ENCODE measurements around the gene KCTD6. TPM values are rescaled to one million over a fixed set of nuclear protein-coding genes. Genes with fewer than 3 reads are reported as not detected.

KCTD6 gene
- total RNA-seq, 1 donor from 2014 or later: 7.9 TPM

DNA sequence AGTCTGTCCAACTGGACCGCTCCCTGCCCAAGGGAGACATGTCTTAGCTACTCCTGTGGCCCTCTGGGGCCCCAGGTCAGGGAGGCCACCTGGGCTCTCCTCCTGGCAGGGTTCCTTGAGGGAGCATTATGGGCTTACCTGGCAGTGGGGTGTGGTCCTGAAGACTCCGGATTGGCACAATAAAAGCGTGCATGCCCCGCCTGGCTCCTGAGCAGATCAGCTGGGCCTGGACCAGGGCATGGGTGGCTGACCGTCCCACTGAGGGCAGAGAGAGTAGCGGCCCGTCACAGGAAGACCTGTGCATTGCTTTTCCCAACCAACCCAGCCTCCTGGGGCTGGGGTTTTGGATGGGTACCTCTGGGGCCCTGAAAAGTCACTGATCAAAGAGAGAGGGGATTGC, 39.7 kb downstream of the KCTD6 start:
- H3K9ac ChIP-seq (ENCODE audit: low read length): no peak overlapping the region
- peaks cover 18% of the 10 kb centered on the region for H3K4me1 ChIP-seq (ENCODE audit: insufficient read depth, low read length)
- no peaks in the 10 kb centered on the region for H3K9me3 ChIP-seq (ENCODE audit: insufficient read depth, low read depth, low read length)
- Mint-ChIP-seq H3K4me1 (ENCODE audit: low read depth, unreplicated experiment) (peaks cover 25% of the 10 kb centered on the region), H3K36me3 (ENCODE audit: low read depth, unreplicated experiment) (peaks cover 3% of the 10 kb centered on the region), H3K4me3 (ENCODE audit: unreplicated experiment) (no peak overlapping the region), H3K27me3 (ENCODE audit: low read depth, unreplicated experiment) (no peaks in the 10 kb centered on the region), H3K9me3 (ENCODE audit: unreplicated experiment) (no peaks in the 10 kb centered on the region), H3K27ac (ENCODE audit: unreplicated experiment) (no peak overlapping the region)
- no peaks in the 10 kb centered on the region for H4K20me1 ChIP-seq (ENCODE audit: insufficient read depth, low read length)
- DNase-seq (ENCODE audit: low read depth) (no peak), FAIRE-seq (no peak)
- H3K79me2 ChIP-seq (ENCODE audit: insufficient read depth, low read length): no peaks in the 10 kb centered on the region
- TF ChIP-seq EZH2 (IDR thresholded peaks at IDR 0.05; ENCODE audit: insufficient read depth, low read length): no peak
- TF ChIP-seq CTCF (IDR thresholded peaks at IDR 0.05; ENCODE audit: insufficient read depth, low read depth, low read length): no peak
- no peak overlapping the region for H3K4me3 ChIP-seq (ENCODE audit: insufficient read depth, low read depth, low read length)
- no peak overlapping the region for H2AFZ ChIP-seq (ENCODE audit: low read depth, low read length)
- H3K36me3 ChIP-seq (ENCODE audit: insufficient read depth, low read length): no peaks in the 10 kb centered on the region
- H3K27me3 ChIP-seq (ENCODE audit: insufficient read depth, low read length): no peaks in the 10 kb centered on the region
- no peak overlapping the region for H3K27ac ChIP-seq (ENCODE audit: low read depth, low read length)
- no peak overlapping the region for H3K4me2 ChIP-seq (ENCODE audit: low read length)

- Histone ChIP-seq H3K4me3 (ENCODE audit: insufficient read depth, low read depth, low read length) (no peak overlapping the region), H3K9me3 (ENCODE audit: insufficient read depth, low read depth, low read length) (no peaks in the 10 kb centered on the region), H3K79me2 (ENCODE audit: insufficient read depth, low read length) (no peaks in the 10 kb centered on the region), H4K20me1 (ENCODE audit: insufficient read depth, low read length) (no peaks in the 10 kb centered on the region), H3K27ac (ENCODE audit: low read depth, low read length) (no peak overlapping the region), H3K27me3 (ENCODE audit: insufficient read depth, low read length) (no peaks in the 10 kb centered on the region), H2AFZ (ENCODE audit: low read depth, low read length) (no peak overlapping the region), H3K9ac (ENCODE audit: low read length) (no peak overlapping the region), H3K4me1 (ENCODE audit: insufficient read depth, low read length) (peaks cover 14% of the 10 kb centered on the region), H3K4me2 (ENCODE audit: low read length) (no peak overlapping the region), H3K36me3 (ENCODE audit: insufficient read depth, low read length) (no peaks in the 10 kb centered on the region)
- DNase-seq (ENCODE audit: low read depth) (no peak), FAIRE-seq (no peak)
- Mint-ChIP-seq H3K4me3 (ENCODE audit: unreplicated experiment) (no peak overlapping the region), H3K27me3 (ENCODE audit: low read depth, unreplicated experiment) (no peaks in the 10 kb centered on the region), H3K9me3 (ENCODE audit: unreplicated experiment) (no peaks in the 10 kb centered on the region), H3K36me3 (ENCODE audit: low read depth, unreplicated experiment) (peaks cover 3% of the 10 kb centered on the region), H3K4me1 (ENCODE audit: low read depth, unreplicated experiment) (peaks cover 22% of the 10 kb centered on the region), H3K27ac (ENCODE audit: unreplicated experiment) (no peak overlapping the region)
- TF ChIP-seq CTCF (IDR thresholded peaks at IDR 0.05; ENCODE audit: insufficient read depth, low read depth, low read length) (peak; percentile 24), EZH2 (IDR thresholded peaks at IDR 0.05; ENCODE audit: insufficient read depth, low read length) (no peak)
Observed at GRCh38 chr3:58531956-58532355, 40.1 kb downstream of the KCTD6 start.

- peak overlapping the region; percentile 40 for H2AFZ ChIP-seq (ENCODE audit: low read depth, low read length)
- no peak overlapping the region for H3K27ac Mint-ChIP-seq (ENCODE audit: unreplicated experiment)
- H3K27me3 Mint-ChIP-seq (ENCODE audit: low read depth, unreplicated experiment): peaks cover 2% of the 10 kb centered on the region
- H3K79me2 ChIP-seq (ENCODE audit: insufficient read depth, low read length): no peaks in the 10 kb centered on the region
- H3K9ac ChIP-seq (ENCODE audit: low read length): no peak overlapping the region
- peak; percentile 47 for DNase-seq (ENCODE audit: low read depth)
- H3K36me3 ChIP-seq (ENCODE audit: insufficient read depth, low read length): no peaks in the 10 kb centered on the region
- H3K9me3 ChIP-seq (ENCODE audit: insufficient read depth, low read depth, low read length): no peaks in the 10 kb centered on the region
- no peak overlapping the region for H3K4me3 Mint-ChIP-seq (ENCODE audit: unreplicated experiment)
- H4K20me1 ChIP-seq (ENCODE audit: insufficient read depth, low read length): no peaks in the 10 kb centered on the region
- no peaks in the 10 kb centered on the region for H3K27me3 ChIP-seq (ENCODE audit: insufficient read depth, low read length)
- peaks cover 14% of the 10 kb centered on the region for H3K4me1 ChIP-seq (ENCODE audit: insufficient read depth, low read length)
- no peak for FAIRE-seq
- H3K4me1 Mint-ChIP-seq (ENCODE audit: low read depth, unreplicated experiment): peaks cover 22% of the 10 kb centered on the region
- H3K4me2 ChIP-seq (ENCODE audit: low read length): no peak overlapping the region
- H3K27ac ChIP-seq (ENCODE audit: low read depth, low read length): no peak overlapping the region
- no peak for TF ChIP-seq EZH2 (IDR thresholded peaks at IDR 0.05; ENCODE audit: insufficient read depth, low read length)
- peak; percentile 94 for TF ChIP-seq CTCF (IDR thresholded peaks at IDR 0.05; ENCODE audit: insufficient read depth, low read depth, low read length)
- H3K36me3 Mint-ChIP-seq (ENCODE audit: low read depth, unreplicated experiment): peaks cover 3% of the 10 kb centered on the region
- H3K9me3 Mint-ChIP-seq (ENCODE audit: unreplicated experiment): no peaks in the 10 kb centered on the region
- no peak overlapping the region for H3K4me3 ChIP-seq (ENCODE audit: insufficient read depth, low read depth, low read length)
Observed at GRCh38 chr3:58532794-58533220, 40.9 kb downstream of the KCTD6 start.

All from astrocyte (in vitro differentiated cells and primary cell).